Transverse colon (tissue), 4 donors: Measurements from ENCODE around the gene MRPL28.

ENCODE experiments used
- CTCF ChIP-seq, 5 experiments: fragments of 200-600 bp in 3 of 5; fragments of 450-650 bp in 2 of 5; sonication (generic) in 3 of 5; IDR thresholded peaks; 1 replicate in 2 of 5; 2 replicates in 3 of 5; pipeline ENCODE4 v1.5.1; 2016 to 2017; ENCODE audit warnings: antibody characterized with exemption in 5 of 5, inconsistent platforms in 3 of 5, mild to moderate bottlenecking in 2 of 5, moderate library complexity in 1 of 5
- POLR2AphosphoS5 ChIP-seq, 3 donors: sonication (generic); formaldehyde crosslinking; IDR thresholded peaks; one replicate each; pipeline ENCODE4 v1.6.1; 2016; ENCODE audit warnings: antibody characterized with exemption in 3 of 3

GRCh38 chr16:363110-363765 lies 7.1 kb downstream of the MRPL28 start:
- TF ChIP-seq CTCF (IDR thresholded peaks at IDR 0.05) (no peak), POLR2AphosphoS5 (IDR thresholded peaks at IDR 0.05) (no peak)
